CD4-positive, alpha-beta T cell treated with Interleukin-10 for 1 hour (primary cell): ENCODE results near the gene ABCA7.
"Not testable (repeated sequence)": the region's sequence is repeated elsewhere in the genome, so short reads cannot be mapped to it uniquely, and the experiment has no call there.

Source experiments
- DNase-seq: peaks from one replicate; pipeline ENCODE4 v3.0.0-alpha.2; 2020

The ABCA7 gene

GRCh38 chr19:1018393-1018792 lies 21.5 kb upstream of the ABCA7 start:
- DNase-seq, result no peak

GRCh38 chr19:1018932-1019615 lies 20.8 kb upstream of the ABCA7 start:
- DNase-seq, result no peak

- no peak for DNase-seq
These were observed 20.3 kb upstream of the ABCA7 start for GRCh38 chr19:1019616-1019961.

GRCh38 chr19:1019980-1020867 lies 19.7 kb upstream of the ABCA7 start:
- DNase-seq, result no peak

- DNase-seq, result peak; percentile 98
These were observed 19.0 kb upstream of the ABCA7 start, which contains the start of gene TMEM259 for GRCh38 chr19:1020868-1021425. Gene TMEM259 (minus strand): TSS chr19:1021123. CDS start chr19:1020996, 127 bp downstream.

GRCh38 chr19:1023883-1024188 lies 16.1 kb upstream of the ABCA7 start:
- not testable (repeated sequence) for DNase-seq

GRCh38 chr19:1025080-1025479 lies 14.8 kb upstream of the ABCA7 start:
- DNase-seq, result not testable (repeated sequence)

- peak; percentile 67 for DNase-seq
These were observed 13.7 kb upstream of the ABCA7 start, which contains the start of gene CNN2 for GRCh38 chr19:1025960-1026782. Gene CNN2 (plus strand): TSS chr19:1026608. CDS start chr19:1026662, 54 bp downstream.

GRCh38 chr19:1026783-1027649 lies 12.9 kb upstream of the ABCA7 start:
- DNase-seq, result peak; percentile 43

- no peak for DNase-seq
These were observed 12.3 kb upstream of the ABCA7 start for GRCh38 chr19:1027650-1028061.

- DNase-seq, result peak; percentile 74
These were observed 11.6 kb upstream of the ABCA7 start for GRCh38 chr19:1028062-1028926.

GRCh38 chr19:1032264-1032867 lies 7.5 kb upstream of the ABCA7 start:
- no peak for DNase-seq

GRCh38 chr19:1035998-1036621 lies 3.8 kb upstream of the ABCA7 start:
- peak; percentile 39 for DNase-seq

GRCh38 chr19:1037621-1038064 lies 2.3 kb upstream of the ABCA7 start:
- peak; percentile 30 for DNase-seq

GRCh38 chr19:1038978-1039645 lies 795 bp upstream of the ABCA7 start:
- no peak for DNase-seq

GRCh38 chr19:1040476-1041271 lies 767 bp downstream of the ABCA7 start:
- peak; percentile 94 for DNase-seq

- DNase-seq, result no peak
These were observed 1.4 kb downstream of the ABCA7 start for GRCh38 chr19:1041272-1041834.
